ENCODE results near the gene REPIN1.

Gene REPIN1

DNA sequence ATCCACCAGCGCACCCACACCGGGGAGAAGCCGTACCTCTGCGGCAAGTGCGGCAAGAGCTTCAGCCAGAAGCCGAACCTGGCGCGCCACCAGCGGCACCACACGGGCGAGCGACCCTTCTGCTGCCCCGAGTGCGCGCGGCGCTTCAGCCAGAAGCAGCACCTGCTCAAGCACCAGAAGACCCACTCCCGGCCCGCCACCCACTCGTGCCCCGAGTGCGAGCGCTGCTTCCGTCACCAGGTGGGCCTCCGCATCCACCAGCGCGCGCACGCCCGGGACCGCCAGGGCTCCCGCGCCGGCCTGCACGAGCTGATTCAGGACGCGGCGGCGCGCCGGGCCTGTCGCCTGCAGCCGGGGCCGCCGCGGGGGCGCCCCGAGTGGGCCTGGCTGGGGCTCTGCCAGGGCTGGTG is 28.2 kb downstream of the REPIN1 start:
- Histone ChIP-seq H3K4me3 (ENCODE audit: low read depth, low read length) (no peak overlapping the region), H3K27ac (no peak overlapping the region)
- no peak for TF ChIP-seq CTCF (IDR thresholded peaks at IDR 0.05; ENCODE audit: low read depth, low read length)

GRCh38 chr7:150397346-150398107 is 28.9 kb downstream of the REPIN1 start:
- DNase-seq, result peak; percentile 6
- no peak for TF ChIP-seq CTCF (IDR thresholded peaks at IDR 0.05; ENCODE audit: low read depth, low read length)
- H3K27ac ChIP-seq, result no peak overlapping the region
- no peak overlapping the region for H3K4me3 ChIP-seq (ENCODE audit: low read depth, low read length)
- no peaks in the 10 kb centered on the region for H3K27me3 ChIP-seq (ENCODE audit: insufficient read depth, low read depth, severe bottlenecking)
- peaks cover 16% of the 10 kb centered on the region for H3K36me3 ChIP-seq
- no peaks in the 10 kb centered on the region for H3K9me3 ChIP-seq (ENCODE audit: severe bottlenecking)

More for the DNA sequence above, 28.2 kb downstream of the REPIN1 start:
- Histone ChIP-seq H3K27me3 (ENCODE audit: insufficient read depth, low read depth, severe bottlenecking) (no peaks in the 10 kb centered on the region), H3K9me3 (ENCODE audit: severe bottlenecking) (no peaks in the 10 kb centered on the region), H3K36me3 (peaks cover 17% of the 10 kb centered on the region)
- peak; percentile 4 for DNase-seq

GRCh38 chr7:150398108-150398964 is 29.7 kb downstream of the REPIN1 start:
- H3K4me3 ChIP-seq (ENCODE audit: low read depth, low read length), result no peak overlapping the region
- H3K27ac ChIP-seq, result no peak overlapping the region
- H3K27me3 ChIP-seq (ENCODE audit: insufficient read depth, low read depth, severe bottlenecking), result no peaks in the 10 kb centered on the region
- DNase-seq, result peak; percentile 3
- no peaks in the 10 kb centered on the region for H3K9me3 ChIP-seq (ENCODE audit: severe bottlenecking)
- TF ChIP-seq CTCF (IDR thresholded peaks at IDR 0.05; ENCODE audit: low read depth, low read length), result no peak
- peaks cover 14% of the 10 kb centered on the region for H3K36me3 ChIP-seq

- H3K27ac ChIP-seq, result no peak overlapping the region
Observed at GRCh38 chr7:150398965-150399320, 30.3 kb downstream of the REPIN1 start.

GRCh38 chr7:150399421-150400007 is 30.9 kb downstream of the REPIN1 start:
- TF ChIP-seq CTCF (IDR thresholded peaks at IDR 0.05; ENCODE audit: low read depth, low read length), result no peak

More at GRCh38 chr7:150398965-150399320, 30.3 kb downstream of the REPIN1 start:
- Histone ChIP-seq H3K36me3 (peaks cover 14% of the 10 kb centered on the region), H3K4me3 (ENCODE audit: low read depth, low read length) (no peak overlapping the region), H3K27me3 (ENCODE audit: insufficient read depth, low read depth, severe bottlenecking) (no peaks in the 10 kb centered on the region), H3K9me3 (ENCODE audit: severe bottlenecking) (no peaks in the 10 kb centered on the region)
- DNase-seq, result peak; percentile 8
- TF ChIP-seq CTCF (IDR thresholded peaks at IDR 0.05; ENCODE audit: low read depth, low read length), result no peak

More at GRCh38 chr7:150399421-150400007, 30.9 kb downstream of the REPIN1 start:
- H3K27ac ChIP-seq, result no peak overlapping the region
- no peaks in the 10 kb centered on the region for H3K9me3 ChIP-seq (ENCODE audit: severe bottlenecking)
- H3K27me3 ChIP-seq (ENCODE audit: insufficient read depth, low read depth, severe bottlenecking), result no peaks in the 10 kb centered on the region
- DNase-seq, result peak; percentile 7
- H3K4me3 ChIP-seq (ENCODE audit: low read depth, low read length), result no peak overlapping the region
- H3K36me3 ChIP-seq, result peaks cover 14% of the 10 kb centered on the region
